HTR-8/SVneo (cell line): ENCODE data around the gene CACNG5.
A peak's percentile ranks its signal among the peaks of the same experiment; 100 is the strongest.

Experiments used
- DNase-seq: peaks from one replicate; pipeline ENCODE4 v3.0.0; 2011; ENCODE audit warnings: low spot score, mixed read lengths; ENCODE audit not compliant: insufficient read length
- FAIRE-seq: peaks from 2 replicates; lab custom pipeline; 2011; peaks lifted over from hg19 to GRCh38; lab: Jason Lieb, UNC

Gene CACNG5

DNA sequence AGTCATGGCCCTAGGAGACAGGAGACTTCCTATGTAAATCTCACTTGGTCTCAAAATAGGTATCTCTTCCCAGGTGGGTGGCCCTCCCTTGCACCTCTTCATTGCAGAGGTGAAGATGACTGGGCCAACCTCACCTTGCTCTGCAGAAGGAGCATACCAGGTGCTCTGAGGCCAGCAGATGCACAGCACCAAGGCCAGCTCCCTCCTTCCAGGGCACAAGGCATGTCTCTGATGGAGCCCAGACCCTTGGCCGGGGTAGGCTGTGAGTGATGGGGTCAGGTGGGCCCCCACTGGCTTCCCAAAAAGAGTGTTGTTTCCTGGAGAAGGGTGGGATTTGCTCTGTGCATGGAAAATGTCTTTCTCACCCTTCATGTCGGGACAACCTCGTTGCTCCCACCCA lies 12.8 kb downstream of the CACNG5 start:
- no peak for FAIRE-seq
- no peak for DNase-seq

- FAIRE-seq (no peak), DNase-seq (no peak)
Observed at GRCh38 chr17:66848496-66848895, 13.6 kb downstream of the CACNG5 start.

DNA sequence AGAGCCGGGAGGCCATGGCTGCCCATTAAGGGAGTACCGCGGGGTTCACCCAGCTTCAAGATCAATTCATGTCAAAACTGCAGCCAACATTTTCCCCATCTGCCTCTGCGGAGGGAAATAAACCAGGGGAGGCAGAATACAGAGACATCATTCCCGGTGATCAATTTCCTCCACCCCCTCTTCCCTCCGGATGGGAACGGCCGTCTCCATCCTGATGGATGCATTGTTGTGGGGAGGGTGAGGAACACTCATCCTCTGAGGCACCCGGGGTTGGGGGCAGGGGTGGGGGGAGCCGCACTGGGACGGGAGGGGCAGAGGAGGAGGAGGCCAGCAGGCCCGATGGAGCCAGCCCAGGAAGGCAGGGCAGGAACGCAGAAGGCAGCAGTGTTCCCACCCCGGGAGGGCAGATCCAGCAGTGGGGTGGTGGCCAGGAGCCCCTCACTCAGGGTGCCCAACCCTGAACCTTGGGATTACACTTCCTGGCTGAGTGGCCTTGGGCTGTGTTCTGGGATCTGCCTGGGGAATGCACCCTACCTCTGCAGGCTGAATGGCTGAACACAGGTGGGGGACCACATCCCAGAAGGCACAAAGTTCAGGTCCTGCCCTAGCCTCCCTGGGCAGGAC lies 14.2 kb downstream of the CACNG5 start:
- DNase-seq = no peak
- no peak for FAIRE-seq

- DNase-seq = no peak
Observed at GRCh38 chr17:66849851-66850580, 15.1 kb downstream of the CACNG5 start.

GRCh38 chr17:66850692-66851091 lies 15.8 kb downstream of the CACNG5 start:
- FAIRE-seq = no peak
- no peak for DNase-seq

More at GRCh38 chr17:66849851-66850580, 15.1 kb downstream of the CACNG5 start:
- FAIRE-seq = no peak

DNA sequence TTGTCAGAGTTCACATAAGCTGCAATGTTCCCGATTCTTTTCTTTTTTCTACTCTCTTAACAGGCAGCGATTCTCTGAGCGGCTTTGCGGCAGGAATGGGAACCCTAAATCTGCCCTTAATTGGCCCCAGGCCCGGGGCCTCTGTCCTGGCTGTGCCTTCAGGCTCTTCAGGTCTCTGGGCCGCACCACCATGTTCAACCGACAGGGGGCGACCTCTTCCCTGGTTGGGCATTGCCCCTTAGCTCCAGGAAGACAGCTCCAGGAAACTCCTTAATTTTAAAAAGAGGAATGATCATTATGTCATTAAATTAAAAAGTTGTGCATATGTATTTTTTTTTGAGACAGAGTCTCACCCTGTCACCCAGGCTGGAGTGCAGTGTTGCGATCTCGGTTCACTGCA lies 20.3 kb downstream of the CACNG5 start:
- FAIRE-seq (no peak), DNase-seq (no peak)

DNA sequence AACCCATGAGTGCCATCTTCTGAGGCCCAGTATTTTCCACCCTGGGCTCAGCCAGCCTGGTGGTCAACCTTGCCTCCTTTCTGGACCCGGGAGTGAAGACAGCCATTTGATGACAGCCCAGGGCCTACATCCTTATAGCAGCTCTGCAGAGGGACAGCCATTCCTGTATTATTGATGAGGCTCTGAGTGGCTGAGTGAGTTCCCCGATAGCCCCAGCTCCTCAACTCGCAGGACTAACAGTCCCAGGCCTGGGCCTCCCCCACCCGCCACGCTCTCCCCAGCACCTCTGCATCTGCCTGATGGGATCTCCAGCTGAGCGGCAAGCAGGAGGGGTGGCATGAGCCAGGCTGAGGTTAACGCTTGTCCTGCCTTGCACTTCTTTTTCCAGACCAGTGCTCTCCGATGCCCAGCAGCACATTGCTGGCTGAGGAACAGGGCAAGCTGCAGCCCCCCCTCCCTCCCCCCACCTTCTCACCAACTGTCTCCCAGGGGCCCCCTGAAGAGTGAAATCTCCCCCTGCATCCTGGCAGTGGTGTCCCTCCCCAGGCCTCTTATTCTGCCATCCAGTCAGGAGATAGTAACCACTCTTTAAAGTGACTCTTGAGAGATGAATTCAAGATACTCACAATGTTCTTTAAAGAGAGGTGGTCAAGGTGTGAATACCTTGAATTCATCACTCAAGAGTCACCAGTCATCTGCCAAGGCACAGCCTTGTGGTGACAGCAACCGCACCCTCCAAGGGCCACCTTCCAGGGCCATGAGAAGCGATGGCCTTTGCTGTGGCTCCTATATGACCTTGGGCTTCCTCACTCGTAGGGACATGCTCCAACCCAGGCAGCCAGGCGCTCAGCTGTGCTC lies 23.5 kb downstream of the CACNG5 start:
- no peak for FAIRE-seq
- no peak for DNase-seq

DNA sequence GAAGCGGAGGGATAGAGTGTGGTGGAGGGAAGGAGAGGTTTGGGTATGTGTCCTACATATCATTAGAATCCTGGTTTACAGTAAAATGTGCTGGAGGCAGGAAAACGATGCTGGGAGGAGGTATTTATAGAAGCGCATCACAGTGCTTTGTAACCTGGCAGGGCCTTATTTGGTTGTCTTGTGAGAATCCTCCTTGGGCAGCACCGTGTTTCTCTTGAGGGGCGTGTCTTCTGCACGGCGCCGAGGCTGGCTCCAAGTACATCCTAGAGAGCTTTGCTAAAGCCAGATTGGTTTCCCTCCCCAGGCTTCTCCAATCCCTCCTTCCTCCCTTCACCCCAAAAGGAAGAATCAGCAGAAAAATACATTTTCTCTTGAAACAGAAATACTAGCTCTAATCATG lies 24.4 kb downstream of the CACNG5 start:
- FAIRE-seq = no peak

DNA sequence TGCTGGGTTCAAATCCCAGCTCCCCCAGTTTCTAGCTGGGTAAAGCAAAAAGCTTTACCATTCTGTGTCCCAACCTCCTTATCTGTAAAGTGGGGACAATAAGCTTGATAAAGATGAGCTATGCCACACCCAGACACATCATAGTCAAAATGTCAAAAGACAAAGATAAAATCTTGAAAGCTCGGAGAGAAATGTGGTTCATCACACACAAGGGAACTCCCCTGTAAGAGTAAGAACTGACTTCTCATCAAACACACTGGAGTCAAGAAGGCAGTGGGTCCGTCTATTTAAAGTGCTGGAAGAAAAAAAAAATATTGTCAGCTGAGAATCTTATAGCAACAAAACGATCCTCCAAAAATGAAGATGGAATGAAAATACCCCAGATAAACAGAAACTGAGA lies 25.3 kb downstream of the CACNG5 start:
- FAIRE-seq (no peak), DNase-seq (no peak)

More for the DNA sequence above, 24.4 kb downstream of the CACNG5 start:
- DNase-seq = no peak

DNA sequence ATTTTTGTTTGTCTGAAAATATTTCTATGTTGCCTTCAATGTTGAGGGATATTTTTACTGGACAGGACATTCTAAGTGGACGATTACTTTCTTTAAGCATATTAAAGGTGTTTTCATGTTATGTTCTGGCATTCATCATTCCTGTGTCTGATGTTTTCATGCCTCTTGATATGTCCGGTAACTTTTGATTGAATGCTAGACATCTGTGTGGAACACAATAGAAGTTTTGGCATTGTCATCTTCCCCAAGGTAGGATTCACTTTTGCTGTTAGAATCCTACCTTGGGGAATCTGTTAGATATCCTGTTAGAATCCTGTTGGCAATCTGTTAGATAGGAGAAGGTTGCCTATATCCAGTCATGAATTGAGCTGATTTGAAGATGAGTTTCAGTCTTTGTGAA lies 28.9 kb downstream of the CACNG5 start:
- DNase-seq (no peak), FAIRE-seq (peak; percentile 20)

- DNase-seq (no peak), FAIRE-seq (no peak)
Observed at GRCh38 chr17:66865151-66865550, 30.2 kb downstream of the CACNG5 start.

GRCh38 chr17:66873962-66874361 lies 39.0 kb downstream of the CACNG5 start:
- no peak for FAIRE-seq
- no peak for DNase-seq

DNA sequence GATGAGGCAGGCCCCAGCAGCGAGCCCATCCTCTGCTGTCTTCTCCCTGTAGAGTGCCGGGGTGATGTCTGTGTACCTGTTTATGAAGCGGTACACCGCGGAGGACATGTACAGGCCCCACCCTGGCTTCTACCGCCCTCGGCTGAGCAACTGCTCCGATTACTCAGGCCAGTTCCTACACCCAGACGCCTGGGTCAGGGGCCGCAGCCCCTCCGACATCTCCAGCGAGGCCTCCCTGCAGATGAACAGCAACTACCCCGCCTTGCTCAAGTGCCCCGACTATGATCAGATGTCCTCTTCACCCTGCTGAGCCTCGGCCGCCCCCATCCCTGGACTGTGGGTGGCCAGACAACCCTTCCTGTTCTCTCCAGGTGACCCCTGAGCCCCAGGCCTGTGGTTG lies 50.0 kb downstream of the CACNG5 start:
- FAIRE-seq (no peak), DNase-seq (no peak)

DNA sequence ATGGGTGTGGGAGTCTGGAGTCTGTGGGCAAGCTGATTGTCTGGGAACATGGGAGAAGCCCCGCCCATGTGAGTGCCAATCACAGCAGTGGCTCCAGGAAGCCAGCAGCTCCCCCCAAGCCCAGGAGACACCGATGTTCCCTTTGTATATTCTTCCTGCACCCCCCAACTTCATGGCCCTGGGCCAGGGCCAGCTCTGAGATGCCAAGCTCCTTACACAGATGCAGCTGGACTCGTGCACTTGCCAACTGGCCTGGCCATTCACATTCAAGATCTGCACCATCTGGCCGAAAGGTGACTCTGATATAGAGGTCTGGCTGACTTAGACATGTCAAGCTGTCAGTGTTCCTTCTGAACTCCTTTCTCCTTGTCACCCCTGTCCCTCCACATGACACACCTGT lies 50.5 kb downstream of the CACNG5 start:
- peak; percentile 87 for FAIRE-seq
- DNase-seq = no peak

DNA sequence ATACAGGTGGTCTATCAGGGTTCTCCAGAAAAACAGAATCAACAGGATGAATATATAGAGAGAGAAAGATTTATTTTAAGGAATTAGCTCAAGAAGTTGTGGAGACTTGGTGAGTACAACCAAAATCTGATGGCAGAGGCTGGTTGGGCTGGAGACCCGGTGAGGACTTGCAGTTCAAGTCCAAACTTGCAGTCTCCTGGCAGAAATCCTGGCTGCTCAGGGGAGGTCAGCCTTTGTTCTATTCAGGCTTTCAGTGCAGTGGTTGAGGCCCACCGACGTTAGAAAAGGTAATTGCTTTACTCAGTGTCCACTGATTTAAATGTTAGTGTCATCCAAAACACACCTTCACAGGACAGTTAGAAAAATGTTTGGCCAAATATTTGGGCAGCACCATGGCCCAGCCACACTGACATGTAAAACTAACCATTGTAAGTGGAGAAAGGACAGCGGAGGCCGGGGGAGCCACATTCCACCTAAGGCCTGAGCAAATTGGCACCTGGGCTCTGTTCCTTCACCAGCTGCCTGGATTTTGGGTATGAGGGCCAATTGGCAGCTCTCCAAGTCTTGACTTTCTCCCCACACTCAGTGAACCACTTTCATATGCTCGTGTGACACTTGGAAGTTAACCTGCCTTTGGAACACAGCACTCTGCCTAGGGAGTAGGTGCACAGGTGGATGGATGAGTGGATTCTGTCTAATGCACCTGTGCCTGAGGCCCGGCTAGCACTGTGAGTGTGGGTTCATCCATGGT lies 54.7 kb downstream of the CACNG5 start:
- FAIRE-seq (no peak), DNase-seq (no peak)

DNA sequence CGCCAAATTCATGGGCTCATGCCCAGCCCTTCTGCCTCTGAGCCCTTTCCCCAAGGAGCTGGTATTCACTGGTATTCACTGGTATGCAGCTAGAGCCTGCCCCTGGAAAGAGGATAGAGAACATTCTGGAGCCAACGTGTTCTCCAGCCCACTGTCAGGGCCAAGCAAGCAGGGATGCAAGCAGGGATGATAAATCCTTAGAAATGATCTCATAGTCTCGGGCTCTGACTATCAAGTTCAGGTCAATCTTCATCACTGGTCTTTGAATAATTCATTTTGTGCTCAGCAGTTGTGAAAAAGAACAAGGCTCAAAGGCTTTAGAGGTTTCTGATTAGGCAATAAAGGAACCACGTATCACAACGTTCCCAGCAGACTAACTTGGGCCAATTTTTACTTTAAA lies 57.3 kb downstream of the CACNG5 start:
- no peak for FAIRE-seq
- DNase-seq = no peak

DNA sequence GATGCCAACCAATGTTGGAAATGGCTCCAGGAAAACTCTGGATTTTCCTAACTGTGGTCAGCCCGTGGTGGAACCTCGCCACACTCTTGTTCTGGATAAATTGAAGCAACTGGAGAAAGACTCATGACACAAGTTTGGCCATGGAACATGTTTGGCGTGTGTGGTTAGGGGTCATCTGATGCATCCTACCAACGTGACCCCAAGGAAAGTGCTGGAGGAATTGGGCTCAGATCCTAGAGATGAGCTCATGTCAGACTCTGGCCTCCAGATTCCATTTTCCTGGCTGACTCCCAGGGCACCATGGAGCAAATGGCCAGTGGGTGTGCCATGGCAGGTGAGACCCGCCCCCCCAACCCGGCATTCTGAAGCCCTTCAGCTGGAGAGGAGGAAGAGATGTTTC lies 58.5 kb downstream of the CACNG5 start:
- FAIRE-seq (no peak), DNase-seq (no peak)

GRCh38 chr17:66893863-66894262 lies 58.9 kb downstream of the CACNG5 start:
- FAIRE-seq = no peak
- no peak for DNase-seq

DNA sequence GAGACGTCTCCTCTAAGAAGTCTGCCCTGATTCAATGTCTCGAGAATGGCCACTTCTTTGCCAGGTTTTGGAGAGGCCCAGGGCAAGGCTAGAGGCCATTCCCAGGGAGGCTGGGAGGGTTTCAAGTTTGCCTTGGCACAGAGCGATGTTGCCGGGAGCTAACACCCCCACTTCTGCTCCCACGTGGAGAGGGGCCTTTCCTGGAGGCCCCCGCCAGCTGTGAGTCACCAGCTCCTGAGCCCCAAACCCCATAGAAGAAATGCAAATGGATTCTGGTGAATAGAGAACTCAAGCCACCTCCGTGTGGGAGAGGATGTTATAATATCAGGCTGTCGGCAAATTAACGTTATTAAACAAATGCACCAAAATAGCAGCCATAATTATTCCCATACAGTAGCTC lies 62.2 kb downstream of the CACNG5 start:
- no peak for DNase-seq
- no peak for FAIRE-seq

- no peak for FAIRE-seq
- DNase-seq = no peak
Observed at GRCh38 chr17:66898536-66898935, 63.6 kb downstream of the CACNG5 start.
